Fibroblast of pulmonary artery (primary cell): ENCODE data around the gene RASD2.
"Not testable (repeated sequence)": the region's sequence is repeated elsewhere in the genome, so short reads cannot be mapped to it uniquely, and the experiment has no call there.

Source experiments
- DNase-seq: peaks from one replicate; pipeline ENCODE4 v3.0.0-alpha.2; 2010; ENCODE audit warnings: low read depth
- H3K4me3 ChIP-seq: replicated peaks from 2 replicates; pipeline ENCODE4 v1.5.1; 2011; ENCODE audit warnings: low read depth, mild to moderate bottlenecking, control low read depth, low read length, moderate library complexity
- CTCF ChIP-seq: IDR thresholded peaks from 2 replicates; pipeline ENCODE4 v1.5.1; 2011; ENCODE audit warnings: mild to moderate bottlenecking, control low read depth, low read length, inconsistent platforms; ENCODE audit errors: missing control alignments

Gene RASD2

DNA sequence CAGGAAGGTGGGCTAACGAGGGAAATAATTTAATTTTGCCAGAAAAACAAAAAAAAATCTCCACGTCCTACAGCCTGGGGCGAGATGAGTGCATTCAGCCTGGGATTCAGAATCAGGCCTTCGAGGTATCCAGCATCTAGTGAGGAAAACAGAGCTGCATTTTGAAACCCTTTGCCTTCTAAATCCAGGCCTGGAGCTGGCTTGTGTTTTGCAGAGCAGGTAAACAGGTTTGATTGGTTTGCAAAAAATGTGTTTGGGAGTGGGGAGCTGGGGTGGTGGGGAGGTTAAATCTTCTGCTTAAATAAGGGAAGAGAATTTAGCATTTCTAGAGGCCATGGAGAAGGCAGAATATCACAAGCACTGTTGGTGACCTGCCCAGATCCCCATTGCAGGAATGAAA is 29.7 kb upstream of the RASD2 start:
- no peak for DNase-seq
- H3K4me3 ChIP-seq, result no peak overlapping the region
- no peak for TF ChIP-seq CTCF

DNA sequence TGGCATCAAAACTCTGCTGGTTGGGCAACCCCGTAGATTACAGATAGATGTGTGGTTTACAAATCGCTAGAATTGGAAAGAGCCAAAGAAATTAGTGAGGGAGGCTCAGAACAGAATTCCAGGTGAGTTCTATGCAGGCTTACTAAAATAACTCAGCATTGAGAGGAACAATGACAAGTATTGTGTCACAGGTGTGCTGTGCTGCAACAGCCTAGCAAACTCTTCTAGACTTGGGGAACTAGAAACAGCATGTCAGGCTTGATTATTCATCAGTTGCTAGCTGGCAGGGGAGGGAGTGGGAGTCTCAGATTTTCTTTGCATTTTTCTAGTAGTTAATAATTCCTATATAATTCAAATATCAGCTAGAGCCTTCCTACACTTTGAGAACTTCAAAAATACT is 26.3 kb upstream of the RASD2 start:
- H3K4me3 ChIP-seq, result no peak overlapping the region
- TF ChIP-seq CTCF, result no peak
- no peak for DNase-seq

DNA sequence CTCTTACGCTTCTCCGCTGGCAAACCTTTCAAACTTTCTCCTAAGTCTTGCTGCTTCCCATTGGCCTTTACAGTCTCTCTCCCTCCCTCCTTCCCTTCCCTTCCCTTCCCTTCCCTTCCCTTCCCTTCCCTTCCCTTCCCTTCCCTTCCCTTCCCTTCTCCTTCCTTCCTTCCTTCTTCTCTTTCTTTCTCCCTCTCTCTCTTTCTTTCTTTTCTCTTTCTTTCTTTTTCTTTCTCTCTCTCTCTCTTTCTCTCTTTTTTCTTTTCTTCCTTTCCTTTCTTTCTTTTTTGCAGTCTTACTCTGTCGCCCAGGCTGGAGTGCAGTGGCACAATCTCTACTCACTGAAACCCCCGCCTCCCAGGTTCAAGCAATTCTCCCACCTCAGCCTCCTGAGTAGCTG is 24.7 kb upstream of the RASD2 start:
- H3K4me3 ChIP-seq, DNase-seq: not testable (repeated sequence)

- no peak overlapping the region for H3K4me3 ChIP-seq
- DNase-seq, result no peak
- TF ChIP-seq CTCF, result no peak
Measured at GRCh38 chr22:35516723-35517122, 23.9 kb upstream of the RASD2 start.

GRCh38 chr22:35517207-35517606 is 23.4 kb upstream of the RASD2 start:
- no peak for TF ChIP-seq CTCF
- DNase-seq, result no peak
- no peak overlapping the region for H3K4me3 ChIP-seq

- no peak for DNase-seq
- no peak for TF ChIP-seq CTCF
- H3K4me3 ChIP-seq, result no peak overlapping the region
Measured at GRCh38 chr22:35517769-35518530, 22.7 kb upstream of the RASD2 start.

DNA sequence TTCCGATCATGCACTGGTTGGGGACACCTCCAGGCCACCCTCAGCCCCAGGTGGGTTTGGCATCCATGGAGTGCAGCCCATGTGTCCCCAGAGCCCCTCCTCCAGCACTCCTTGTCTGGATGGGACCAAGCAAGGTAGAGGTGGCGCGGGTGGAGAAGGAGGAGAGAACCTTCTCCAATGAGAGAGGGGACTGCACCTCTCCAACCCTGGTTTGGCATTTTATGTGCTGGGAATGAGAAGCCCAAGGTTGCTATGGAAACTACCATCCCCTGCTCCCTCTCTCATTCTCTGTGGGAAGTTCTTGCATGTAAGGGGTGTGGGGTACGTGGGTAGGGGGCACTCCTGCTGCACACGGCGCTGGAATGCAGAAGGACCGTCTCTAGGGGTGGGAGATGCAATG is 21.8 kb upstream of the RASD2 start:
- DNase-seq, result no peak
- TF ChIP-seq CTCF, result no peak
- H3K4me3 ChIP-seq, result no peak overlapping the region
